ENCODE data around the gene INTS2. TPM values are rescaled to one million over a fixed set of nuclear protein-coding genes. Genes with fewer than 3 reads are reported as not detected.

The INTS2 gene
- total RNA-seq (13.1 TPM), polyA plus RNA-seq (3.9 TPM)
- long read RNA-seq, donor 1 = 0 reads
- long read RNA-seq, donor 2 = 0 reads
- long read RNA-seq, donor 3, full-length matches to known transcripts = 1 of 1 reads
- long read RNA-seq, donor 3, partial matches to known transcripts = 0 of 1 reads
- long read RNA-seq, donor 3, other reads (novel, unspliced or antisense) = 0 of 1 reads
- long read RNA-seq, donor 4 = 0 reads
- long read RNA-seq, donor 5, full-length matches to known transcripts = 2 of 2 reads
- long read RNA-seq, donor 5, partial matches to known transcripts = 0 of 2 reads
- long read RNA-seq, donor 5, other reads (novel, unspliced or antisense) = 0 of 2 reads
- long read RNA-seq, donor 6, full-length matches to known transcripts = 1 of 1 reads
- long read RNA-seq, donor 6, partial matches to known transcripts = 0 of 1 reads
- long read RNA-seq, donor 6, other reads (novel, unspliced or antisense) = 0 of 1 reads
- long read RNA-seq, donor 7, full-length matches to known transcripts = 1 of 1 reads
- long read RNA-seq, donor 7, partial matches to known transcripts = 0 of 1 reads
- long read RNA-seq, donor 7, other reads (novel, unspliced or antisense) = 0 of 1 reads
- long read RNA-seq, donor 8 = 0 reads
- long read RNA-seq, donor 9 = 0 reads
- long read RNA-seq, donor 10, full-length matches to known transcripts = 1 of 1 reads
- long read RNA-seq, donor 10, partial matches to known transcripts = 0 of 1 reads
- long read RNA-seq, donor 10, other reads (novel, unspliced or antisense) = 0 of 1 reads

- peak; percentile 87 to 97 (median 93) for DNase-seq (ENCODE audit: low read depth in 6 of 9, low spot score in 9 of 9)
- H3K27me3 ChIP-seq (ENCODE audit: control insufficient read depth in 2 of 2, insufficient read depth in 1 of 2, low read length in 1 of 2) = no peaks in the 10 kb centered on the region
- peak within 1 kb of the TSS; percentile 69 to 89 for H3K4me3 ChIP-seq (ENCODE audit: low read length in 2 of 2)
- peaks cover 2 to 16% of the 10 kb centered on the region in 2 donors for H3K4me1 ChIP-seq (ENCODE audit: control insufficient read depth in 2 of 2, insufficient read depth in 2 of 2, low read length in 2 of 2)
- peaks cover 0 to 4% of the 10 kb centered on the region in 2 donors for H3K9me3 ChIP-seq (ENCODE audit: control insufficient read depth in 2 of 2, insufficient read depth in 1 of 2, low read length in 1 of 2)
- H3K27ac ChIP-seq (ENCODE audit: low read depth in 1 of 2, low read length in 1 of 2) = peak within 1 kb of the TSS; percentile 81 to 84
- H3K36me3 ChIP-seq (ENCODE audit: control insufficient read depth in 2 of 2, insufficient read depth in 2 of 2, low read length in 1 of 2) = peaks cover 0 to 19% of the 10 kb centered on the region in 2 donors
- WGBS = under 1% methylated on average over 58 of the region's 58 CpGs
Observed at GRCh38 chr17:61927208-61928100, at the start of gene INTS2. Gene INTS2 (minus strand): TSS chr17:61927982. CDS start chr17:61926644, 1,338 bp downstream.

GRCh38 chr17:61974115-61974514 lies 46.3 kb upstream of the INTS2 start:
- DNase-seq (ENCODE audit: low read depth in 6 of 9, low spot score in 9 of 9) = no peak
- Histone ChIP-seq H3K4me1 (ENCODE audit: control insufficient read depth in 2 of 2, insufficient read depth in 2 of 2, low read length in 2 of 2) (no peaks in the 10 kb centered on the region), H3K27me3 (ENCODE audit: control insufficient read depth in 2 of 2, insufficient read depth in 1 of 2, low read length in 1 of 2) (no peaks in the 10 kb centered on the region), H3K36me3 (ENCODE audit: control insufficient read depth in 2 of 2, insufficient read depth in 2 of 2, low read length in 1 of 2) (peaks cover 25 to 57% of the 10 kb centered on the region in 2 donors), H3K27ac (ENCODE audit: low read depth in 1 of 2, low read length in 1 of 2) (no peak overlapping the region), H3K4me3 (ENCODE audit: low read length in 2 of 2) (no peak overlapping the region), H3K9me3 (ENCODE audit: control insufficient read depth in 2 of 2, insufficient read depth in 1 of 2, low read length in 1 of 2) (no peaks in the 10 kb centered on the region)
- WGBS = 99% methylated on average over 7 of the region's 7 CpGs

- H3K36me3 ChIP-seq (ENCODE audit: control insufficient read depth in 2 of 2, insufficient read depth in 2 of 2, low read length in 1 of 2) = peaks cover 28 to 62% of the 10 kb centered on the region in 2 donors
- H3K9me3 ChIP-seq (ENCODE audit: control insufficient read depth in 2 of 2, insufficient read depth in 1 of 2, low read length in 1 of 2) = no peaks in the 10 kb centered on the region
- H3K4me3 ChIP-seq (ENCODE audit: low read length in 2 of 2) = no peak overlapping the region
- DNase-seq (ENCODE audit: low read depth in 6 of 9, low spot score in 9 of 9) = no peak
- H3K27ac ChIP-seq (ENCODE audit: low read depth in 1 of 2, low read length in 1 of 2) = no peak overlapping the region
- no peaks in the 10 kb centered on the region for H3K4me1 ChIP-seq (ENCODE audit: control insufficient read depth in 2 of 2, insufficient read depth in 2 of 2, low read length in 2 of 2)
- H3K27me3 ChIP-seq (ENCODE audit: control insufficient read depth in 2 of 2, insufficient read depth in 1 of 2, low read length in 1 of 2) = no peaks in the 10 kb centered on the region
Observed at GRCh38 chr17:61972311-61972710, 44.5 kb upstream of the INTS2 start.

- Histone ChIP-seq H3K27ac (ENCODE audit: low read depth in 1 of 2, low read length in 1 of 2) (no peak overlapping the region), H3K9me3 (ENCODE audit: control insufficient read depth in 2 of 2, insufficient read depth in 1 of 2, low read length in 1 of 2) (no peaks in the 10 kb centered on the region), H3K36me3 (ENCODE audit: control insufficient read depth in 2 of 2, insufficient read depth in 2 of 2, low read length in 1 of 2) (peaks cover 34 to 70% of the 10 kb centered on the region in 2 donors), H3K4me3 (ENCODE audit: low read length in 2 of 2) (no peak overlapping the region), H3K27me3 (ENCODE audit: control insufficient read depth in 2 of 2, insufficient read depth in 1 of 2, low read length in 1 of 2) (no peaks in the 10 kb centered on the region), H3K4me1 (ENCODE audit: control insufficient read depth in 2 of 2, insufficient read depth in 2 of 2, low read length in 2 of 2) (no peaks in the 10 kb centered on the region)
- no peak for DNase-seq (ENCODE audit: low read depth in 6 of 9, low spot score in 9 of 9)
- WGBS = 97% methylated on average over 1 of the region's 1 CpG
Observed at GRCh38 chr17:61970030-61970429, 42.2 kb upstream of the INTS2 start.

GRCh38 chr17:61968757-61969156 lies 41.0 kb upstream of the INTS2 start:
- H3K4me1 ChIP-seq (ENCODE audit: control insufficient read depth in 2 of 2, insufficient read depth in 2 of 2, low read length in 2 of 2) = no peaks in the 10 kb centered on the region
- H3K27me3 ChIP-seq (ENCODE audit: control insufficient read depth in 2 of 2, insufficient read depth in 1 of 2, low read length in 1 of 2) = no peaks in the 10 kb centered on the region
- no peak for DNase-seq (ENCODE audit: low read depth in 6 of 9, low spot score in 9 of 9)
- H3K36me3 ChIP-seq (ENCODE audit: control insufficient read depth in 2 of 2, insufficient read depth in 2 of 2, low read length in 1 of 2) = peaks cover 44 to 78% of the 10 kb centered on the region in 2 donors
- no peak overlapping the region for H3K4me3 ChIP-seq (ENCODE audit: low read length in 2 of 2)
- no peaks in the 10 kb centered on the region for H3K9me3 ChIP-seq (ENCODE audit: control insufficient read depth in 2 of 2, insufficient read depth in 1 of 2, low read length in 1 of 2)
- WGBS = 98% methylated on average over 5 of the region's 5 CpGs
- no peak overlapping the region for H3K27ac ChIP-seq (ENCODE audit: low read depth in 1 of 2, low read length in 1 of 2)

GRCh38 chr17:61967729-61968128 lies 39.9 kb upstream of the INTS2 start:
- Histone ChIP-seq H3K36me3 (ENCODE audit: control insufficient read depth in 2 of 2, insufficient read depth in 2 of 2, low read length in 1 of 2) (peaks cover 46 to 81% of the 10 kb centered on the region in 2 donors), H3K27me3 (ENCODE audit: control insufficient read depth in 2 of 2, insufficient read depth in 1 of 2, low read length in 1 of 2) (no peaks in the 10 kb centered on the region), H3K27ac (ENCODE audit: low read depth in 1 of 2, low read length in 1 of 2) (no peak overlapping the region), H3K9me3 (ENCODE audit: control insufficient read depth in 2 of 2, insufficient read depth in 1 of 2, low read length in 1 of 2) (no peaks in the 10 kb centered on the region), H3K4me3 (ENCODE audit: low read length in 2 of 2) (no peak overlapping the region), H3K4me1 (ENCODE audit: control insufficient read depth in 2 of 2, insufficient read depth in 2 of 2, low read length in 2 of 2) (no peaks in the 10 kb centered on the region)
- over 99% methylated on average over 2 of the region's 2 CpGs for WGBS
- no peak for DNase-seq (ENCODE audit: low read depth in 6 of 9, low spot score in 9 of 9)

- no peaks in the 10 kb centered on the region for H3K27me3 ChIP-seq (ENCODE audit: control insufficient read depth in 2 of 2, insufficient read depth in 1 of 2, low read length in 1 of 2)
- no peaks in the 10 kb centered on the region for H3K9me3 ChIP-seq (ENCODE audit: control insufficient read depth in 2 of 2, insufficient read depth in 1 of 2, low read length in 1 of 2)
- 0% methylated on average over 1 of the region's 1 CpG for WGBS
- H3K27ac ChIP-seq (ENCODE audit: low read depth in 1 of 2, low read length in 1 of 2) = no peak overlapping the region
- peaks cover 42 to 71% of the 10 kb centered on the region in 2 donors for H3K36me3 ChIP-seq (ENCODE audit: control insufficient read depth in 2 of 2, insufficient read depth in 2 of 2, low read length in 1 of 2)
- no peaks in the 10 kb centered on the region for H3K4me1 ChIP-seq (ENCODE audit: control insufficient read depth in 2 of 2, insufficient read depth in 2 of 2, low read length in 2 of 2)
- H3K4me3 ChIP-seq (ENCODE audit: low read length in 2 of 2) = no peak overlapping the region
- no peak for DNase-seq (ENCODE audit: low read depth in 6 of 9, low spot score in 9 of 9)
Observed at GRCh38 chr17:61966191-61966590, 38.4 kb upstream of the INTS2 start.

- H3K4me3 ChIP-seq (ENCODE audit: low read length in 2 of 2) = no peak overlapping the region
- H3K36me3 ChIP-seq (ENCODE audit: control insufficient read depth in 2 of 2, insufficient read depth in 2 of 2, low read length in 1 of 2) = peaks cover 46 to 70% of the 10 kb centered on the region in 2 donors
- H3K27me3 ChIP-seq (ENCODE audit: control insufficient read depth in 2 of 2, insufficient read depth in 1 of 2, low read length in 1 of 2) = no peaks in the 10 kb centered on the region
- no peaks in the 10 kb centered on the region for H3K9me3 ChIP-seq (ENCODE audit: control insufficient read depth in 2 of 2, insufficient read depth in 1 of 2, low read length in 1 of 2)
- 97% methylated on average over 4 of the region's 4 CpGs for WGBS
- DNase-seq (ENCODE audit: low read depth in 6 of 9, low spot score in 9 of 9) = no peak
- no peak overlapping the region for H3K27ac ChIP-seq (ENCODE audit: low read depth in 1 of 2, low read length in 1 of 2)
- H3K4me1 ChIP-seq (ENCODE audit: control insufficient read depth in 2 of 2, insufficient read depth in 2 of 2, low read length in 2 of 2) = no peaks in the 10 kb centered on the region
Observed at GRCh38 chr17:61955619-61956018, 27.8 kb upstream of the INTS2 start.

All from thymus (tissue), 14 donors.